Endothelial cell of umbilical vein (primary cell): Measurements from ENCODE around the gene DEFB112.

Source experiments
- CTCF ChIP-seq, 2 donors: IDR thresholded peaks; 1 replicate in 1 of 2; 2 replicates in 1 of 2; pipeline ENCODE4 v1.5.1; 2011; ENCODE audit warnings: low read length in 2 of 2, mild to moderate bottlenecking in 2 of 2, moderate library complexity in 2 of 2, control low read depth in 1 of 2, inconsistent platforms in 1 of 2, low read depth in 1 of 2; ENCODE audit not compliant: insufficient read depth in 1 of 2; ENCODE audit errors: extremely low read depth in 1 of 2
- POLR2AphosphoS5 ChIP-seq: IDR thresholded peaks from 2 replicates; pipeline ENCODE4 v1.6.1; 2012; ENCODE audit warnings: low read depth, mild to moderate bottlenecking, control low read depth, low read length, moderate library complexity; ENCODE audit not compliant: insufficient read depth

GRCh38 chr6:50021894-50022293, 27.8 kb downstream of the DEFB112 start, which contains the start of gene DEFB110:
- TF ChIP-seq CTCF (IDR thresholded peaks at IDR 0.05; ENCODE audit: extremely low read depth in 1 of 2, insufficient read depth in 1 of 2, low read depth in 1 of 2, low read length in 2 of 2): no peak
- no peak for TF ChIP-seq POLR2AphosphoS5
